Small intestine (tissue), 7 donors: ENCODE results near the gene ANKRD24. TPM values are rescaled to one million over a fixed set of nuclear protein-coding genes. Genes with fewer than 3 reads are reported as not detected.

Experiments
- DNase-seq, 2 donors: peaks; one replicate each; pipeline versions ENCODE4 v3.0.0 to v3.0.0-alpha.2; 2013
- FAIRE-seq: peaks from 2 replicates; lab custom pipeline; 2012; peaks lifted over from hg19 to GRCh38; lab: Jason Lieb, UNC
- H3K27ac ChIP-seq, 3 donors: one replicate each; pipeline ENCODE4 v1.5.1; 2013; ENCODE audit warnings: low read length in 2 of 3, mild to moderate bottlenecking in 2 of 3, control low read depth in 1 of 3, inconsistent platforms in 1 of 3, low read depth in 1 of 3, moderate library complexity in 1 of 3
- H3K27me3 ChIP-seq, 3 donors: one replicate each; pipeline ENCODE4 v1.6.1; 2013; ENCODE audit warnings: low read length in 3 of 3, inconsistent platforms in 1 of 3; ENCODE audit not compliant: control insufficient read depth in 3 of 3, insufficient read depth in 3 of 3
- H3K36me3 ChIP-seq, 3 donors: one replicate each; pipeline ENCODE4 v1.6.1; 2013; ENCODE audit warnings: low read length in 3 of 3, inconsistent platforms in 1 of 3, low read depth in 1 of 3, mild to moderate bottlenecking in 1 of 3, moderate library complexity in 1 of 3; ENCODE audit not compliant: control insufficient read depth in 3 of 3, insufficient read depth in 2 of 3
- H3K4me1 ChIP-seq, 3 donors: one replicate each; pipeline ENCODE4 v1.6.1; 2013; ENCODE audit warnings: low read length in 2 of 3, inconsistent platforms in 1 of 3, low read depth in 1 of 3, mild to moderate bottlenecking in 1 of 3, moderate library complexity in 1 of 3; ENCODE audit not compliant: control insufficient read depth in 3 of 3, insufficient read depth in 2 of 3
- H3K4me3 ChIP-seq, 3 donors: one replicate each; pipeline ENCODE4 v1.5.1; 2013; ENCODE audit warnings: low read length in 3 of 3, control low read depth in 1 of 3, inconsistent platforms in 1 of 3, low read depth in 1 of 3, mild to moderate bottlenecking in 1 of 3, moderate library complexity in 1 of 3
- H3K9me3 ChIP-seq, 2 donors: one replicate each; pipeline ENCODE4 v1.6.1; 2013; ENCODE audit warnings: low read depth in 1 of 2, low read length in 1 of 2; ENCODE audit not compliant: control insufficient read depth in 2 of 2, insufficient read depth in 1 of 2
- WGBS, 3 donors: extraction: QIAGEN DNeasy Blood & Tissue Kit; methylation state at CpG; one replicate each; pipeline ENCODE4 v1.1.7; 2013; 5-methylcytosine and 5-hydroxymethylcytosine counted together
- polyA plus RNA-seq, 4 donors: library from polyadenylated mRNA; stranded (reverse) in 3 of 4; unstranded in 1 of 4; fragments of 200-250 nt in 3 of 4; fragments of 120-200 nt in 1 of 4; gene quantifications; one replicate each; pipeline versions ENCODE4 v1.2.1 to v1.2.3, GENCODE V29; 2013
- donor health status: healthy with polysubstance abuse.
- donor health status: control.
- donor health status: control.
- donor health status: Bipolar disorder and iron deficiency.
- donor health status: healthy.

Gene ANKRD24
- polyA plus RNA-seq, 4 donors: 1.6 to 3.1 (median 2.3) TPM

DNA sequence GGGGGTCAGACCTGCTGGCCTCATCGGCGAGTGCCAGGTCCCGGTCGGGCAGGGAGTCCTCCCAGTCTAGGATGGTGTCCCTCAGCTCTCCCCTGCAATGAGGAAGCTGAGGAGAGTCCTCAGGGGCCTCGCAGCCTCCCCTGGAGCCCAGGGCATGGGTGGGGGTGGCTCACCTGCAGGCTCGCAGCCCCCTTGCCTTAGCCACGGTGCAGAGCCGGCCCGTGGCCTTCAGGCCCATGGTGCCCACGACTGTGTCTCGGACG is 6.9 kb upstream of the ANKRD24 start:
- H3K9me3 ChIP-seq: no peaks in the 10 kb centered on the region
- no peak for DNase-seq
- H3K4me1 ChIP-seq: peaks cover 0 to 20% (median 0%) of the 10 kb centered on the region in 3 donors
- H3K27me3 ChIP-seq: no peaks in the 10 kb centered on the region
- FAIRE-seq: no peak
- H3K4me3 ChIP-seq: no peak overlapping the region
- peaks cover 4 to 78% (median 6%) of the 10 kb centered on the region in 3 donors for H3K36me3 ChIP-seq
- H3K27ac ChIP-seq: no peak overlapping the region
- WGBS, 3 donors: 90 to 95% (median 94%) methylated on average over 12 of the region's 12 CpGs

DNA sequence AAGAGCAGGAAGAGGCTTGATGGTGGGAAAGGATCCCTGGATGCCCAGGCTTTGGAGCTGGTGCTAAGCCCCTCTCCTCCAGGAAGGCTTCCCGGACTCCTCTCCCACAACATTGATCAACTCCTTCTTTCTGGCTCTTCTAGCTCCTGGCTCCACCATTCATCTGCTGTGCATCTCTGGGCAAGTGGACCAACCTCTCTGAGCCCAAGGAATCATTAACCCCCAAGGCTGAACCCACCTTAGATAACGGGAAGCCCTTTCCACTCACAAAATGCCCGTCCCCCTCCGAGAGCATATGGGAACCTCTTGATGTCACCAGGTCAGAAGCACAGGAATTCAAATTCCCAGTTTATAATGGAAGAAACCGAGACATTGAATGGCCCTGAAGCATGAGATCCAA is 5.3 kb upstream of the ANKRD24 start:
- peaks cover 4 to 68% (median 6%) of the 10 kb centered on the region in 3 donors for H3K36me3 ChIP-seq
- H3K4me3 ChIP-seq: no peak overlapping the region
- no peak for DNase-seq
- no peak for FAIRE-seq
- no peaks in the 10 kb centered on the region for H3K27me3 ChIP-seq
- H3K27ac ChIP-seq: no peak overlapping the region
- H3K9me3 ChIP-seq: no peaks in the 10 kb centered on the region
- WGBS, 3 donors: 94 to 97% (median 96%) methylated on average over 5 of the region's 5 CpGs
- peaks cover 0 to 31% (median 5%) of the 10 kb centered on the region in 3 donors for H3K4me1 ChIP-seq

DNA sequence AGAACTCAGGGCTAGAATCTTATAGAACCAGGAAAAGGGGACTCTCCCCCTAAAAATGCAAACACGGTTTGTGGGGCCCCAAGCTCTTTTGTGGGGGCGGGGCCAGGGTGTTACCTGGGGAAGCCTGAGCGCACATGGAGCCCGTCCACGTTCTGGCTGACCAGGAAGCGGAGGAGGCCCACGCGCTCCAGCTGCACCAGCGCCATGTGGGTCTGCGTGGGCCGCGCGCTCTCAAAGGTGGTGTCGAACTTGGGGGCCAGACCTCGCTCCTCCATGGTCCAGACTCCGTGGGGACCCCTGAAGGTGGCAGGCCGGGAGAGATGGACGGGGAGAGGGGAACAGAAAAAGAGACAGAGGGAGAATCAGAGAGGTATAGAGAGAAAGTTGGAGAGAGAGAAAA is 3.5 kb upstream of the ANKRD24 start:
- WGBS, 3 donors: 90 to 94% (median 92%) methylated on average over 18 of the region's 18 CpGs
- Histone ChIP-seq H3K4me1 (peaks cover 0 to 23% (median 5%) of the 10 kb centered on the region in 3 donors), H3K27me3 (no peaks in the 10 kb centered on the region), H3K27ac (no peak overlapping the region), H3K4me3 (no peak overlapping the region), H3K9me3 (no peaks in the 10 kb centered on the region), H3K36me3 (peaks cover 4 to 60% (median 6%) of the 10 kb centered on the region in 3 donors)
- DNase-seq (no peak), FAIRE-seq (no peak)

DNA sequence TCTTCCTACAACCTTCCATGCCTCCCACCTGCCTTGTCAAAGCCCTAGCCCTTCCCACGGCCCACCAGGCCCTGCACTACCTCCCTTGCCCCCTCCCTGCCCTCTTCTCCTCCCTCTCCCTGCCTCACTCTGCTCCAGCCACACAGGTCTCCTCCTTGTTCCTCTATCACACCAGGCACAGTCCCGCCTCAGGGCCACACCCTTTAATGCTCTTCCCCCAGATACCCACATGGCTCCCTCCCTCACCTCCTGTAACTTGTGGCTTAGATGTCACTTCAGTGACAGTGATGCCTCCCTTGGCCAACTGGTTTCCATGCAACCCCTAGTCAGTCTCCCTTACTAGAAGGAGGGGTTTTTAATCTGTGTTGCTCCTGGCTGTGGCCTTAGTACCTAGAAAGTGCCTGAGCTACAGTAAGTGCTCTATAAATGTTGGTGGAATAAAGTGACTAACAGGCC is 1.4 kb upstream of the ANKRD24 start:
- no peaks in the 10 kb centered on the region for H3K9me3 ChIP-seq
- H3K36me3 ChIP-seq: peaks cover 2 to 40% (median 6%) of the 10 kb centered on the region in 3 donors
- H3K27ac ChIP-seq: peak overlapping the region; percentile 9 to 43 (median 41)
- peaks cover 0 to 17% (median 5%) of the 10 kb centered on the region in 3 donors for H3K4me1 ChIP-seq
- no peaks in the 10 kb centered on the region for H3K27me3 ChIP-seq
- DNase-seq (peak in 1 of 2 donors; percentile 56), FAIRE-seq (no peak)
- peak overlapping the region in 1 of 3 donors; percentile 90 for H3K4me3 ChIP-seq
- WGBS, 3 donors: 33 to 71% (median 51%) methylated on average over 2 of the region's 2 CpGs

DNA sequence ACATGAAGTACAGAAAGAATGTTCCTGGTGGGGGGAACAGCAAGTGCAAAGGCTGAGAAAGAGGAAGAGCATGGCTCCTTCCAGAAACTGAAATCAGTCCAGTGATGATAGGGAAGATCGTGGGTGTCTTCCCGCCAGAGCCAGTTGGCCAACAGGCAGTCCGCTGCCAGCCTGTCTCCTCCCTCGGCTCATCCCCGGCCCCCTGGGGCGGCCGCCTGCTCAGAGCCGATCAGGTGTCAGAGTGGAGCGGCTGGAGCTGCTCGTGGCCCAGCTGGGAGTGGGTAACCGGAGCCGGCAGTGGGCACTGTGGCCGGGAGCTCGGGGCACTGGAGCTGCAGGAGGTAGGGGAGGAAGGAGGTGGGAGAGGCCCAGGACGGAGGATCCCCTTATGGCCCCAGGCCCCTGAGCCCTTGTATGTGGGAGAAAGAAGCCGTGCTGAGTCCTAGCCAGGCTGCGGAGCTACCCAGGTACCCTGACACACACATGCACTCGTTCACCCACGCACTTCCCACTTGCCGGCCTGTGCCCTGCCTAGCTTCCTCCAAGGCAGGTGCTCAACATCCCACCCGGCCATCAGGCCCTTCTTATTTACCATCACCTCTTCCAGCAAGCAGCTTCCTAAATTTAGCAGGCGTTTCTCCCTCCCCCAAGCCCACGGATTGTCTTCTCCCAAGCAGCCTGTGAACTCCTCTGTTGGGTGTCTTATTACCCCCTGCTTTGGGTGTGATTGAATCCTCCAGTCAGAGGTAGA is 1.7 kb downstream of the ANKRD24 start:
- Histone ChIP-seq H3K4me3 (no peak overlapping the region), H3K36me3 (peaks cover under 1 to 17% (median 2%) of the 10 kb centered on the region in 3 donors), H3K27me3 (no peaks in the 10 kb centered on the region), H3K4me1 (peaks cover 0 to 21% (median 5%) of the 10 kb centered on the region in 3 donors), H3K9me3 (no peaks in the 10 kb centered on the region), H3K27ac (no peak overlapping the region)
- FAIRE-seq (no peak), DNase-seq (no peak)
- 49 to 56% (median 50%) methylated on average over 16 to 23 of the region's 23 CpGs for WGBS, 3 donors

DNA sequence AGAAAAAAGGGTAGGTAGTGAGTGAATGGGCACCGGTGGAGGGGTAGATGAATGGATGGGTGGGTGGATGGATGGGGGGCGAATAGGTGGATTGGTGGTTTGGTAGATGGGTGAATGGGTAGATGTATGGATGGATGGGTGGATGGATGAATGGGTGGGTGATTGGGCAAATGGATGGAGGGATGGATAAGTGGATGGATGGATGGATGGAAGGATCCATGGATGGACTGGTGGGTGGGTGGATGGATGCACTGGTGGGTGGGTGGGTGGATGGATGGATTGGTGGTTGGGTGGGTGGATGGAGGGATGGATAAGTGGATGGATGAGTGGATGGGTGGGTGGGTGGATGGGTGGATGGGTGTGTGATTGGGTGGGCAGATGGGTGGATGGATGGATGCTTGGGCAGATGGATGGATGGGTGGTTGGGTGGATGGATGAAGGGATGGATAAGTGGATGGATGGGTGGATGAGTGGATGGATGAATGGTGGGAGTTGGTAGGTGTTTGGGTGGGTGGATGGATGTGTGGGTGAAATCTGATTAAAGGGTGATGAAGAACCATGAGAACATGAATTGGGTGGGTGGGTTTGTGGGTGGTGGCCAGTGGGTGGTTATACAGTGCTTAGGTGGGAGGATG is 2.3 kb downstream of the ANKRD24 start:
- Histone ChIP-seq H3K27ac (no peak overlapping the region), H3K4me3 (no peak overlapping the region), H3K9me3 (no peaks in the 10 kb centered on the region), H3K36me3 (peaks cover 0 to 12% (median 0%) of the 10 kb centered on the region in 3 donors), H3K27me3 (no peaks in the 10 kb centered on the region), H3K4me1 (peaks cover 0 to 21% (median 5%) of the 10 kb centered on the region in 3 donors)
- WGBS, 3 donors: 89 to 92% (median 92%) methylated on average over 2 of the region's 2 CpGs
- no peak for FAIRE-seq
- no peak for DNase-seq

DNA sequence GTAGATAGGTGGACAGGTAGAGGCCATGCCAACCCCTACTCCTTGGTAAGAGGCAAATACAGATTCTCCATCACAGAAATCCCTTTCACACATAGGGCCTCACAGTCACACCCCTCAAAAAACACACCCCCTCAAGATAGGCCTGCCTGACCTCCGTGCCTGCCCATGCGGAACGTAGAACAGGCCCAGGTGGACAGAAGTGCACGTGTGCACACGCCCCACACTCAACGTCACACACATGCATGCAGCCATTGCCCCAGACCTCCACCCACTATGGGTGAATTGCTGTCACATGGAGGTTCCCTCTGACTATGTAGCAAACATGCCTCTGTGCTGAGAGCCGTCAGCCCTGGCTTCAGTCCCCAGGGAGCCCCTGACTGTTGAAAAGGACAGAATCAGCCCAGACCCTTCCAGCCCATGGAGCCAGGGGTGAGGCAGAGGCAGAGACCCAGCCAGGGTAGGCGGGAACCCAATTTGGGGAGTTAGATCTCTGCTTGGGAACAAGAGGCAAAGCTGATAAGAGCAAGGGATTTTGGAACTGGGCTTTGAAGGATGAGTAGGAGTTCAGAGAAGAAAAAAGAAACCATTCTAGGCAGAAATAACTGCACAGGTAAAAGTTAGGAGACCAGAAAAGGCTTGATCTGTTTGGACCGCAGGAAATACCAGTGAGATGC is 3.1 kb downstream of the ANKRD24 start:
- WGBS, 3 donors: 56 to 70% (median 60%) methylated on average over 9 of the region's 9 CpGs
- no peak for FAIRE-seq
- H3K4me3 ChIP-seq: no peak overlapping the region

More for the DNA sequence above, 3.1 kb downstream of the ANKRD24 start:
- Histone ChIP-seq H3K27ac (no peak overlapping the region), H3K27me3 (no peaks in the 10 kb centered on the region), H3K4me1 (peaks cover 0 to 18% (median 5%) of the 10 kb centered on the region in 3 donors), H3K9me3 (no peaks in the 10 kb centered on the region), H3K36me3 (peaks cover 0 to 5% (median 0%) of the 10 kb centered on the region in 3 donors)
- DNase-seq: no peak
